Neuron (in vitro differentiated cells): ENCODE measurements around the gene MMD2.
"Not testable (repeated sequence)": the region's sequence is repeated elsewhere in the genome, so short reads cannot be mapped to it uniquely, and the experiment has no call there.

Experiments
- H2AFZ ChIP-seq: one replicate; pipeline ENCODE4 v1.6.1; 2013; ENCODE audit warnings: low read depth, mild to moderate bottlenecking, inconsistent platforms, low read length, moderate library complexity
- H3K27me3 ChIP-seq: one replicate; pipeline ENCODE4 v1.6.1; 2013; ENCODE audit warnings: low read length; ENCODE audit not compliant: insufficient read depth
- H3K36me3 ChIP-seq: one replicate; pipeline ENCODE4 v1.6.1; 2013; ENCODE audit warnings: low read length; ENCODE audit not compliant: insufficient read depth
- H3K4me1 ChIP-seq: one replicate; pipeline ENCODE4 v1.6.1; 2013; ENCODE audit warnings: low read length; ENCODE audit not compliant: insufficient read depth
- H3K4me3 ChIP-seq: 2 replicates; pipeline ENCODE4 v1.5.1; 2013; ENCODE audit warnings: mild to moderate bottlenecking, low read length, moderate library complexity
- H3K9me3 ChIP-seq: one replicate; pipeline ENCODE4 v1.6.1; 2013; ENCODE audit warnings: low read length

MMD2 gene

DNA sequence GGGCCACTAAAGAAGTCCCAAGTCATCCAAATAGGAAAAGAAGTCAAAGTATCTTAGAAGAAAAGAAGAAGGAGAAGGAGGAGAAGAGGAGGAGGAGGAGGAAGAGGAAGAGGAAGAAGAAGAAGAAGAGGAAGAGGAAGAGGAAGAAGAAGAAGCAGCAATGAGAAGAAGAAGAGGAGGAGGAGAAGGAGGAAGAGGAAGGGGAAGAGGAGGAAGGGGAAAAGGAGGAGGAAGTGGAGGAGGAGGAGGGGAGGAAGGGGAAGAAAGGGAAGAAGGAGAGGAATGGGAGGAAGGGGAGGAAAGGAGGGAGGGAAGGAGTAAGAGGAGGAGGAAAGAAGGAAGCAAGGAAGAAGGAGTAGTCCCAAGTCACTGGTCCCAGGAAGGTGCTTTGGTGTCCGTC is 53.8 kb downstream of the MMD2 start:
- H3K4me1 ChIP-seq: no peaks in the 10 kb centered on the region

DNA sequence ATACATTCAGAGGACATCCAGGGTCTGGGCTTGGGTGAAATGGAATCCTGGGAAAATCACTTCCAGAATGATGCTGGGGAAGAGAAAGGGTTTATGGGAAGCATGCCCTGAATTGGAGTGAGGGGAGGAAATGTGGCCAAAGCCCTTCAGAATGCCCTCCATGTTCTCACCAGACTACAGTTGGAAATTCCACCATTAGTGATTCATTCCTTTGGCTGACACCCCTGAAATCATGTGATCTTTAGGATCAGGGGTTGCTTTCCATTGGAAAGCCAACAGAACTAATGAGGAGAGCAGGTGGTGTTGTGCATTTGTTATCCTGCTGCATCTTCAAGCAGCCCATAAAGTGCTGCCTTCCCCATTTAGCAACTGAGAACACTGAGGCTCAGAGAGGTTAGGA is 54.6 kb downstream of the MMD2 start:
- Histone ChIP-seq H3K4me1 (no peaks in the 10 kb centered on the region), H3K36me3 (no peaks in the 10 kb centered on the region), H3K27me3 (no peaks in the 10 kb centered on the region), H2AFZ (no peak overlapping the region), H3K9me3 (no peaks in the 10 kb centered on the region), H3K4me3 (no peak overlapping the region)

More for the DNA sequence above, 53.8 kb downstream of the MMD2 start:
- H3K27me3 ChIP-seq: no peaks in the 10 kb centered on the region
- no peak overlapping the region for H2AFZ ChIP-seq
- no peaks in the 10 kb centered on the region for H3K9me3 ChIP-seq
- H3K4me3 ChIP-seq: no peak overlapping the region
- no peaks in the 10 kb centered on the region for H3K36me3 ChIP-seq

DNA sequence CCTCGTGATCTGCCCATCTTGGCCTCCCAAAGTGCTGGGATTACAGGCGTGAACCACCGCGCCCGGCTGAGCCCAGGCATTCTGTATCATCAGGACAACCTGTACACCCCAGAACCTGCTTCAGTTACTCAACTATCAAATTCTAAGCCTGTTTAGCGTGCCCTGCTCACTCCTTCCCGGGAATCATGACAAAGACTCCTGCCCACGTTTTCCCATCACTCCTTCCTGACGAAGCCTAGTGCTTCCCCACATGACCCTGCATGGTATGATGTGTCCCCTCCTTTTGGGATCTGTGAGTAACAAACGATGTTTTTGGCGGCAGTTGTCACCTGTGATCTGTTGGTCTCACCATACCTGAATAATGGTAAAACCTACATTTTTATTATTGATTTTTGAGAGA is 63.2 kb downstream of the MMD2 start:
- Histone ChIP-seq H3K9me3 (peaks cover 3% of the 10 kb centered on the region), H2AFZ (no peak overlapping the region), H3K27me3 (no peaks in the 10 kb centered on the region), H3K4me3 (no peak overlapping the region), H3K4me1 (no peaks in the 10 kb centered on the region), H3K36me3 (no peaks in the 10 kb centered on the region)

DNA sequence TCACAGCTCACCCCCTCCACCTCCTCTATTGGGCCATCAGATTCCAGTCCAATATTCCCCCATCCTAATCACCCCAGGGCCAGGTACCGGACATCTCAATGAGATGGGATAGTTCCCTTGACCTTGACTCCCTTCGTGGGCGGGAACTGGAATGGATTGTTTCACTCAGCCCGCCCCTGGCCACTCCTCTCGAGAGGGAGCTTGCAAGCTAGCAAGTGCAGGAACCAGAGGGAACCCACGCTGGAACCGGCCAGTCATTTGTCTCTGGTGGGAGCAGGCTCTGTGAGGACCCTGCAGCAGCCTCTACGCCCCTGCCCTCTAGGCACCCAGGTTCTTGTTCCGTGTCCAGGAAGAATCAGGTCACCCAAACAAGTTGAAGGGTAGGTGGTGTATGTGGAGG is 64.5 kb downstream of the MMD2 start:
- no peak overlapping the region for H2AFZ ChIP-seq
- no peak overlapping the region for H3K4me3 ChIP-seq
- H3K36me3 ChIP-seq: no peaks in the 10 kb centered on the region
- H3K27me3 ChIP-seq: no peaks in the 10 kb centered on the region
- no peaks in the 10 kb centered on the region for H3K4me1 ChIP-seq
- H3K9me3 ChIP-seq: peaks cover 3% of the 10 kb centered on the region

GRCh38 chr7:4893929-4894475 is 65.0 kb downstream of the MMD2 start:
- H2AFZ ChIP-seq: no peak overlapping the region

DNA sequence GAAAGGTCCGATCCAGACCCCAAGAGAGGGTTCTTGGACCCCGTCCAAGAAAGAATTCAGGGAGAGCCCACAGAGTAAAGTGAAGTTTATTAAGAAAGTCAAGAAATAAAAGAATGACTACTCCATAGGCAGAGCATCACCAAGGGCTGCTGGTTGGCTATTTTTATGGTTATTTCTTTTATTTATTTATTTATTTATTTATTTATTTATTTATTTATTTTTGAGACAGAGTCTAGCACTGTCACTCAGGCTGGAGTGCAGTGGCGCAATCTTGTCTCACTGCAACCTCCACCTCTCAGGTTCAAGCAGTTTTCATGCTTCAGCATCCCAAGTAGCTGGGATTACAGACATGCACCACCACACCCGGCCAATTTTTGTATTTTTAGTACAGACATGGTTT is 65.8 kb downstream of the MMD2 start:
- H3K27me3 ChIP-seq, H3K36me3 ChIP-seq, H3K9me3 ChIP-seq, H3K4me3 ChIP-seq, H3K4me1 ChIP-seq, H2AFZ ChIP-seq: not testable (repeated sequence)

More at GRCh38 chr7:4893929-4894475, 65.0 kb downstream of the MMD2 start:
- H3K36me3 ChIP-seq: no peaks in the 10 kb centered on the region
- no peak overlapping the region for H3K4me3 ChIP-seq
- no peaks in the 10 kb centered on the region for H3K27me3 ChIP-seq
- peaks cover 3% of the 10 kb centered on the region for H3K9me3 ChIP-seq
- H3K4me1 ChIP-seq: no peaks in the 10 kb centered on the region

GRCh38 chr7:4891522-4891921 is 67.5 kb downstream of the MMD2 start:
- H3K4me3 ChIP-seq, H3K27me3 ChIP-seq, H2AFZ ChIP-seq, H3K4me1 ChIP-seq, H3K36me3 ChIP-seq, H3K9me3 ChIP-seq: not testable (repeated sequence)

DNA sequence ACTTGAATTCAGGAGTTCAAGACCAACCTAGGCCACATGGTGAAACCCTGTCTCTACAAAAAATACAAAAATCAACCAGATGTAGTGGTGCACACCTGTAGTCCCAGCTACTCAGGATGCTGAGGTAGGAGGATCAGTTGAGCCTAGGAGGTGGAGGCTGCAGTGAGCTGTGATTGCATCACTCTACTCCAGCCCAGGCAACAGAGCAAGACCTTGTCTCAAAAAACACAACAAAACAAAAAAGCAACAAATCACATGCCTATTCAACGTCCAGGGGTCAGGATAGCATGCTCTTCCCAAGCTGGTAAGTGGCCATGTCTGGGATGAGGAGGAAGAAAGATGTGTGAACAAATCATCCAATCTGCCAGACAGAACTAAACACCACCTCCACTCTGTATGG is 69.3 kb downstream of the MMD2 start:
- no peaks in the 10 kb centered on the region for H3K27me3 ChIP-seq
- H2AFZ ChIP-seq: no peak overlapping the region
- H3K4me1 ChIP-seq: no peaks in the 10 kb centered on the region
- H3K4me3 ChIP-seq: no peak overlapping the region
- H3K36me3 ChIP-seq: no peaks in the 10 kb centered on the region
- H3K9me3 ChIP-seq: peaks cover 3% of the 10 kb centered on the region

DNA sequence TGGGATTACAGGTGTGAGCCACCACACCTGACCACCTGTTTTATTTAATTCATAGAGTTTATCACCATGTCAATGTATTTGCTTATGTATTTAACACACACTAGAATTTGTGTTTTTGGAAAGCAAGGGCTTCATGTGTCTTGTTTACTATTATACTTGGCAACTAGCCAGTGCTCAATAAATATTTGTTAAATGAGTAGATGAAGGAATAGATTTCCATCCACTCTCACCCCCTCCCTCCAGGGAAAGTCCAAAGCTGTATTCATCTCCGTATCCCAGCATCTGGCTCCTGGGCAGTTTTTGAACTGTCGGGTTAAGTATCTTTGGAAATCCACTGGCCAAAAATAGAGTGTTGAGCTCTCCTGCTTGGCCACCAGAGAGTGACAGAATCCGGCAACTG is 70.8 kb downstream of the MMD2 start:
- Histone ChIP-seq H3K27me3 (no peaks in the 10 kb centered on the region), H2AFZ (no peak overlapping the region)

DNA sequence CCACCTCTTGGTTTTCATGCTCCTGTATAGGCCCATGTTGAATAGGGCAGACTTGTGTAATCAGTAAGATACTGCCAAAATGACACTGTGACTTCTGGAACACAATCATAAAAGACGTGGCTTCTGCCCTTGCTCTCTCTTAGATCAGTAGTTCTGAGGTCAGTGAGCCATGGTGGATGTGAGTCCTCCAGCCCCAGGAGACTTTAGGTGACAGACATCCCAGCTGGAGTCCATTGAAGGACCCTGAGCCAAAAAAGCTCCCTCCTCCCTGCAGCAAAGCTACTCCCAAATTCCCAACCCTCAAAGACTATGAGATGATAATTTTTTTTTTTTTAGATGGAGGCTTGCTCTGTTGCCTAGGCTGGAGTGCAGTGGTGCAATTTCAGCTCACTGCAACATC is 72.3 kb downstream of the MMD2 start:
- H2AFZ ChIP-seq: no peak overlapping the region
- H3K36me3 ChIP-seq: no peaks in the 10 kb centered on the region

More for the DNA sequence above, 70.8 kb downstream of the MMD2 start:
- H3K36me3 ChIP-seq: no peaks in the 10 kb centered on the region
- no peaks in the 10 kb centered on the region for H3K4me1 ChIP-seq
- no peaks in the 10 kb centered on the region for H3K9me3 ChIP-seq
- no peak overlapping the region for H3K4me3 ChIP-seq

GRCh38 chr7:4885317-4885807 is 73.6 kb downstream of the MMD2 start:
- Histone ChIP-seq H3K36me3 (no peaks in the 10 kb centered on the region), H3K4me1 (peaks cover 16% of the 10 kb centered on the region), H3K9me3 (no peaks in the 10 kb centered on the region), H3K27me3 (no peaks in the 10 kb centered on the region), H2AFZ (no peak overlapping the region), H3K4me3 (no peak overlapping the region)

More for the DNA sequence above, 72.3 kb downstream of the MMD2 start:
- Histone ChIP-seq H3K4me1 (peaks cover 9% of the 10 kb centered on the region), H3K4me3 (no peak overlapping the region), H3K27me3 (no peaks in the 10 kb centered on the region), H3K9me3 (no peaks in the 10 kb centered on the region)

DNA sequence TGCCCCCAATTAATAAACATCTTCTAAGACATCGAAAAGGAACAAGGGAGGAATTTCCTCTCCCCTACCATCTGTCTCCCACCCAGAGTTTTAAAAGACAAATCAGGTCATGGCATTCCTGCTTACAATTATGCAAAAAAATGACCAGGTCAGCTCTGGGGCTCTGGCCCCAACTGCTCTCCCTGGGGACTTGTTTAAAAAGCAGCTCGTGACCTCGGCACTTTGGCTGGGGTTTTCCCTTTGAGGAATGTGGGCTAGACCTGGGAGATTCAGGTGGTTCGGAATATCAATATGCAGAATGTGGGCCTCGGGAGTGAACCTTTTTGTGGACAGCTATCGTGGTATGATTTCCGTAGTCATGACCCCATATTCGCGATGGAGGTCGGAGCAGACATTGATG is 74.8 kb downstream of the MMD2 start:
- Histone ChIP-seq H3K9me3 (no peaks in the 10 kb centered on the region), H3K27me3 (no peaks in the 10 kb centered on the region), H2AFZ (no peak overlapping the region), H3K4me3 (no peak overlapping the region), H3K36me3 (no peaks in the 10 kb centered on the region), H3K4me1 (peaks cover 28% of the 10 kb centered on the region)

- peak within 1 kb of the TSS; percentile 32 for H2AFZ ChIP-seq
- peak within 1 kb of the TSS; percentile 60 for H3K4me3 ChIP-seq
- H3K36me3 ChIP-seq: peaks cover 3% of the 10 kb centered on the region
- H3K4me1 ChIP-seq: peaks cover 31% of the 10 kb centered on the region
- H3K9me3 ChIP-seq: no peaks in the 10 kb centered on the region
- no peaks in the 10 kb centered on the region for H3K27me3 ChIP-seq
Measured at GRCh38 chr7:4883372-4884144, 75.4 kb downstream of the MMD2 start, which contains the start of gene RADIL. Gene RADIL (minus strand): TSS chr7:4883716. CDS start chr7:4878139, 5,577 bp downstream.
